ENCODE results near the gene SMG1.
"Not testable (repeated sequence)": the region's sequence is repeated elsewhere in the genome, so short reads cannot be mapped to it uniquely, and the experiment has no call there.

Gene SMG1

DNA sequence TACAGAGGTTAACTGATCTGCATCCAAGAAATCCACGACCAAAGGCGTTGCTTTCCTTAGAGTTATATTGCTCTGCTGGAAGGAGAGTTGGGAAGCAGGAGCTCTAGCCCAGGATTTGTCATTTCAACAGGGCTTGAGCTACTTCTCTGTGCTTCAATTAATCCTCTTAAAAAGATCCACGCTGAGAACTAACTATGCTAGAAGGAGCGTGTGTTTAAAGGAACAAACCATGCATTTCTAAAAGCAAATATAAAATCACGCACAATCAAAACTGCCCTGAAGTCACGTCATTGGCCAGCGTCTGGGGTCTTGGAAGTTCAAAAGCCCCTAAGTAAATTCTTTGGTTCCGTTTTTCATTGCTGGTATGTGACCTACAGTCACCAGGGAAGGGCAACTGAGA, 125.9 kb downstream of the SMG1 start:
- no peak for DNase-seq (ENCODE audit: low spot score)

DNA sequence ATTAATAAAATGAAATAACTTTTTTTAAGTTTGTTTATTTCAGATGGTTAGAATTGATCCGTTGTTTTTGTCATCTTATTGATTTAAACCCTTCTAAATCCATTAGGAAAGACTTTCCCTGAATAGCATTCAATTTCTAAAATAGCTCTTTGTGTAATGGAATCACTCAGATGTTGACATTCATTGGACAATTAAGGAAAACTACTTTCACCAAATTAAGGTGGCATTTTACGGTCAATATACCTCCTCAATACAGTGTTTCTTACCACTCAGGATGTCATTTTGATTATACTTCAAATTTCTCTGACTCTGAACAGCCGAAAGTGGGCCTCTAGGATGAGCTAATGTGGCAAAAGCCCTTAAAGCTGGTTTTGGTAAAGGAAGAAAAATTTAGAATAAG, 126.7 kb downstream of the SMG1 start:
- no peak for DNase-seq (ENCODE audit: low spot score)

DNA sequence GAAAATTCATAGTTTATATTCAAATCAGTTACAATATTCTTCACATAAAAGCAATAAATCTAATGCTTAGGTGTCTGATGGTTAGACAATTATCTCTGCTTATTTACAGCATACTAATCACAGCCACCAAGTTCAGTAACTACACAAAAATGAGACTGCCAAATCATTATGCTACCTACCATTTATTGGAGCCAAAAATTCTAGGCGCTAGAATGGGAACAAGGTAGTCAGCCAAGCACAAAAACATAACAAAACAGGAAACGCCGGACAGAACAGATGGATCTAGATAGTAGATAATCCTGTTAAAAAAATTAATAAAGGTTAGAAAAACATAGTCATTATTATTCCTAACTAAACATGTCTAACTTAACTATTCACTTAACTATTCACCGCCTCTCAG, 128.5 kb downstream of the SMG1 start:
- no peak for DNase-seq (ENCODE audit: low spot score)

DNA sequence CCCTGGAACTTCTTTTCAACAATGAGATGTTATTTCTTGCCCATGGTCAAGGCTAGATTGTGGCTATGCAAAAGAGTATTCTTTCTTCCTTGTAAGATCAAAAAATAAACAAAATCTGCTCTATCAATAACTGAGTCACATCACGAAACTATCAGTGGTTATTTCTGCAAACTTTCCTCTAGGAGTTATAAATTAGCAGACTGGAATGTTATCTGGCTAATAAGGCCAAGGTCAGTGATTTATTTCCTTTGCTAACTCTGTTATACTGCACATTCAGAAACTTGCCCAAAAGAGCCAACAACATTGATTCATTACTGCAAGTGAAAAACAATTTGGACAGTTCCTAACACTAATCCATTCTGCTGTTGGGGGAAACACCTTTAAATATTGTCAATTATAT, 129.8 kb downstream of the SMG1 start:
- no peak for DNase-seq (ENCODE audit: low spot score)

DNA sequence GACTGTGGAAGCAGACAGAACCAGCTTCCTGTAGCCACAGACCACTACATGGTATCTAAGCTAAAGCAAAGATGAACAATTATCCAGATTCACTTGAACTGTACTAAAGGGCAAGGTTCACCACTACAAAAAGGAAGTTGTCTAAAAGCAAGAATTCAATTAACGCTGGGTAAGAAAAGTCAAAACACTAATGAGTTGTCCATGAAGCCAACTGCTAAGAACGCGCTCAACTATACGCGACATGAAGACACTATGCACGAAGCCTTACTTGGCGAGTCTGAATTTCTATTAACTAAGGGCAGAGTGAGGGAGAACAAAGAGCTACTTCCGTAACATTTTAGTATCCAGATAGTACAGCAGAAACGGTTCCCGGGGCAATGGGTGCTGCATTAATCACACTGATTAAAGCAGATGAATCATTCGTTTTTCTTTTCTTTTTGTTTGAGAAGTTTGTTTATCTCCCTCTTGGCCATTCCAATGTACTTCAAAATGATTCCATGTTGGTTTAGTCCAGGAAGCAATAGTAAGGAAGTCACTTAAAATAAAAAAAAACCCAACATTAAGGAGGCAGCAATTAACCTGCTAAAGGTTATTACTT, 133.3 kb downstream of the SMG1 start:
- no peak for DNase-seq (ENCODE audit: low spot score)

DNA sequence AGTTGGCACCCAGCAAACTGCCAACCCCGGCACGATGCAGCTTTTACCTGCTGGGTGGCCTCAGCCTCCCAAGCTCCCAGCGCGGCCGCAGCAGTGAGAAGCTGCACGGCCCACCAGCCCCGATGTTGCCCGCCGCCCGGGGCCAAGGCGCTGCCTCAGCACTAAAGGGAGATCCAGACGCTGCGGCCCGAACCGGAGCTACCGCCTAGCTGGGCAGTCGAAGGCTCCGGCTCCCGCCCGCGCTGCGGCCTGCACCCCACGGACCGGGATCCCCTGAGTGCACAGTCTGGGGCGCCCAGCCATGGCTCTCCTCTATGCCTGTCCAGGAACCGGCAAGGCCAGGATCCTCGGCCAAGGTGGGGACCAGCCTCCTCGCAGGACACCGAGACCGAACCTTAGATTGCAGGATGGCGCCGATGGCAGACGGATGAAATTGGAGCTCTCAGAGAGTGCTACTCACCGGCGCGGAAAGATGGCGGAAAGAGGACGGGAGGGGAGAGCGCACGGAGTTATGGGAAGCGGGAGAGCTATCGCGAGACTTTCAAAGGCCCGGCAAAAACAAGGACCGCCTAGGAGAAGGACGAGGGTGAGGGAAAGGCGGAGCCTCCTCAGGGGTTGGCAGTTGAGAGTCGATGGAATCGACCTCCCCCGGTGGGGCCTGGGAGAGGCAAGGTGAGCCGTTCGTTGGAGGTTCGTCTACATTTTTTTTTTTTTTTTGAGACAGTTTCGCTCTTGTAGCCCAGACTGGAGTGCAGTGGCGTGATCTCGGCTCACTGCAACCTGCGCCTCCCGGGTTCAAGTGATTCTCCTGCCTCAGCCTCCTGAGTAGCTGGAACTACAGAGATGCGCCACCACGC, 136.1 kb downstream of the SMG1 start, which contains the start of gene RPS15A:
RPS15A (minus strand) TSS at position 485 of the 857 bp plus-strand sequence. CDS start 1,221 bp downstream, outside the sequence.
- peak; percentile 96 for DNase-seq (ENCODE audit: low spot score)

DNA sequence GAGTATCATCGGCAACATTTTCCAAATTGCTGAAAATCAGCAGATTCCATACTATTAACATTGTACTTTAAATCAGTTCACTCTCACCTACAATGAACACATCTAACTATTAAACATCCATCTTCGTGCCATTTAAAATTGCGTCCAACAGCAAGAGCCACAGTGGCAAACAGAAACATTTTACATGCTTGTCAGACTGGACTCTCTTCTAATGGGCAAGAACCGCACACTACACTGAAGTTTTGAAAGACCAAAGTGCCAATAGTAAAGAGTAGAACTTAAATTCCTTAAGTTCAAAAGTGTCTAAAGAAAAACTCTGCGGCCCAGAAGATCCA, 136.7 kb downstream of the SMG1 start:
- no peak for DNase-seq (ENCODE audit: low spot score)

DNA sequence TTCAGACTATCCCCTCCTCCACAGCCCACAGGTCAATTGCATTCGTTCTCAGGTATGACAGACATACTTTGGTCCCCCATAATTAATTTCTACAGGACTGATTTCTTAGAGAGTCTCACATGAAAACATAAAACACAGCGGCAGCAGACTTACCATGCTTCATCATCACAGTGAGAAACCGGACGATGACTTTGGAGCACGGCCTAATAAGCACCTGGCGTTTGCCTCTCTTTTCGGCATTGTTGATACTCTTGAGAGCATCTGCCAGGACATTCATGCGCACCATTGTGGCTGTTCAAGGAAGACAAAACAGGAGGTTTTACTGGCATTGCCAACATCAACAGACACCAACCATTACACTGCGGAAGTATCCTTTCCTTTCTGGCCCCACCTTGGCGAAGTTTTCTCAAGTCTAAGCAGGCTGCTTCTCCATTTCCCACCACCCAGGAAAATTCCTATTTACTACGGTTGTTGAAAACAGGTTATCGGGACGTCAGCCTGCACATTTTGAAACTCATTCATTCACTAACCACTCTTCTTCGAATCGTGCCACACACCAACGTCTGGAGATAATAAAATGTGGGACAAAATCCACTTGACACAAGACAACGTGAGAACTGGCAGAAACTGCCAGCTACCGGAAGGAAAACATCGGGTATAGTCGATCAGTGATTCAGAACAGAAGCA, 137.2 kb downstream of the SMG1 start:
- no peak for DNase-seq (ENCODE audit: low spot score)

DNA sequence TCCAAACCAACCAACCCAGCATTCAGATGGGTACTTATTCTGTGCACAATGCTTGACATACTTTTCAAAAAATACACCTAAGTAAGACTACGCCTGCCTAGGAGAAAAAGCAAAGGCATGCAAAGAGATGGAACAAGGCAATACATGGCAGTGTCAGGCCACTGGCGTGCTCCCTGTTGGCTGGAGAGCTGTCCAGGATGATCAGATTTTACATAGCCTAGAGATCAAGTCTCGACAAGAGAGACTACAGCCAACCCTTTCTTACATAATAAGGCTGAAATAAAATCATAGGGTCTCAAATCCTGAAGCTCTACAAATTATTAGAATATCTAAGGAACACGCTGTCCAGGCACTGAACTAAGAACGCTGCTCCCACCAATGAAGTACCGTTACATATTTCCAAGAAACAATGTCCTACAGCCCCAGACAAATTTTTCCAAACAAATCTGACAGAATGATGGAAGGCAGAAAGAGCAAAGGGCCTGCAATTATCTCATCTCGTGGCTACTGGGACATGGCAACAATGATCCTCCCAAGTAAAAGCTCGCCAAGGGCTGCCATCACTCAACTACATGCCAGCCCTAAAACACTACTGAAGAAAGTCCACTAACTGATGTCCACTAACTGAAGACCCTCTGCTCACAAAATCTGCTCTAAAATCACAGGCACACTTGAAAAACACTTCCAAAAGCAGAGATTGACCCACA, 141.1 kb downstream of the SMG1 start:
- DNase-seq (ENCODE audit: low spot score), result no peak

DNA sequence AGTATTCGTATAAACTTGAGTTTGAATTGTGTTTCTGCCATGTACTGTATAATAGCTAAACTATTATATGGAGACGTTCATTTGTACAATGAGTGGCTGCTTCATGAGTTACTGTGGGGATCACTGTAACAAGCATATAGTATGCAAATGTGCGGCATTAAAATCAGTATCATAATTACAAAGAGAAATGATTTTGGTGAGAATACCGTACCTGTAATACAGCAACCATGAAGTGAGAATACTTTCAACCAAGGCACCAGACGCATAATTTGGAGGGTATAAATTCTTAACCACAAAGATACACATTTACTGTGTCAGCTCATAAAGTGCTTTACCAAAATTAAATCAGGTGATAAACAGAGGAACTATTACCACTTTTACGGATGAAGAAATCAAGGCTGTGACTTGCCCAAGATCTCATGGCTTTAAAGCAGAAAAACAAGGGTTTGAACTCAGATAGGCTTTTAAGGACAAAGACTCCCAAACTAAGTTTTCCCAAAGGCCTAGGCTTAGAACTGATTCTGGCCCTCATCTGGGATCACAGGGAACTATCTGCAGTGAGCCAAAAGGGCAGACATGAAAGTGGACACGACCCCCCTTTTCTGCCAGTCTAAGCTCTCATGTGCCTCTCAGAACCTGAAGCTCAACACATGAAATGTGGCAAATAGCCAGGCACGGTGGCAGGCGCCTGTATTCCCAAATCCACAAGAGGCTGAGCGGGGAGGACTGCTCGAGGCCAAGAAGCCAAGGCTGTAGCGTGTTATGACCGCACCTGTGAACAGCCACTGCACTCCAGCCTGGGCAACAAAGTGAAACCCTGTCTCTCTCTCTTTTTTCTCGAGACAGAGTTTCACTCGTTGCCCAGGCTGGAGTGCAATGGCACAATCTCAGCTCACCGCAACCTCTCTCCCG, 142.5 kb downstream of the SMG1 start:
- DNase-seq (ENCODE audit: low spot score), result no peak

DNA sequence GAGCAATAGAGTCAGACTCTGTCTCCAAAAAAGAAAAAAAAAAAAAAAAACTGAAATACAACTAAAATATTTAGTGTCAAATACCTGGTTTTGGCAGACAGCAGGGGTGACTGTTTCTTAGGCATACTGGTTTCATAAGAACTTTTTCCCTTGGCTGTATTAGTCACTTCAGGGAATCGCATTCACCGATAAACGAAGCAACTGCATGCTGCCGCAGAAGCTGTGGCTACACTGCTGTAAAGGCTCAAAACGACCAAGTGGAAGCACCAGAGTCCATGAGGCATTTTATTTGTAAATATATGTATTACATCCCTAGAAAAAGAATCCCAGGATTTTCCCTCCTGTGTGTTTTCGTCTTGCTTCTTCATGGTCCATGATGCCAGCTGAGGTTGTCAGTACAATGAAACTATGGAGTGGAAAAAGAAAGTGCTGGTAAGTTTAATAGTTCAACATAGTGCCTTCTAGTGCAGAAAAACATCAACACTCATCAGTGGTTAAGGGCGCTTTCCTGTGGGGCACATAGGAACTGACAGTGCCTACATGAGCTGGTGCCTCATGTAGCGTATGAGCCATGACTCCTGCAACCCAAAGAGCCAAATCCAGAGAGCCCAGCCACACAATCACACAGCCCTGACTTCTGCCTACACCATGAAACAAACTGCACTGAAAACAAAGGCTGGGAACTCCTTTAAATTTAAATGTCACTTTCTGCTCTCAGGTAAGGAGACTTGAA, 143.3 kb downstream of the SMG1 start:
- DNase-seq (ENCODE audit: low spot score), result peak; percentile 30

DNA sequence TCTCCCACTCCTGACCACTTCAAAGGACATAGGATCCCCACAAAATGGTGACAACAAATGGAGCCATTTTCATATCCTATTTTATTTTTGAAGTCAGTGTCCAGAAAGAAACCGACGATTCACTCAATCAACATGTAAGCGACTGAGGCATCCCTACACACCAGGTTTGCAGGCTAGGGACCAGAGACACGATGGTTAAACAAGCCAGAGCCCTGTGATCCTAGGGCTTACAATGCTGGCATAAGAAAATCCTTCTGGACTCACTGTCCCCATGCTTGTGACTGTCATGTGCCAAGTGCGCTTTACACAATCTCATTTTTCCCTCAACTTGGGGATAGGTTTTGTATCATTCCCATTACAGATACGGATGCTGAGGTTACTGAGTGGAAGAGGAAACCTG, 145.0 kb downstream of the SMG1 start:
- not testable (repeated sequence) for DNase-seq (ENCODE audit: low spot score)

DNA sequence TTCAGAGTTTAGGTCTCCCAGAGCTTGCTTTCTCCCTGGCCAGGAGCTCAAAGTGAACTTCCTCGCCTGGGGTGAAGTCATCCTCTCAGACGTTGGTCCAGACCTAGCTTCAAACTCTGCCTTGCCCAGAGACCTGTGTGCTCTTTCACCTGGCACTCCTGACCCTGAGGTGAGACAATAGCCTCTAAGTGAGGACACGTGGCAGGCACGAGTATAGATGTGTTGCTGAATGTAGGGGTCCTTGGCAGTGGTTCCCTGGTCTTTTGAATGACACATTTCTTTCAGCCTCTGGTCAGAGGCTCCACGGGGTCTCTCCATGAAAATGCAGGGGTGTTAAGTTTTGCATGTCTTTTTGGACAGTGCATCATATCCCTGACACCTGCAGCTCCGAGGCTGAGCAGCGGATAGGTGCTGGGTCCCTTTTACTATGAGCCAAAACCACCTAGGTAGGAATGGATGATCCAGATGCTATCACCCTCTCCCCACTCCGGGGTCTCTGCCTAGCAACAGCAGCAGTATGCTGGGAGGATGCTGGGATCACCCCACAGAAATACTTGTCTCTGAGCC, 145.7 kb downstream of the SMG1 start:
- not testable (repeated sequence) for DNase-seq (ENCODE audit: low spot score)

DNA sequence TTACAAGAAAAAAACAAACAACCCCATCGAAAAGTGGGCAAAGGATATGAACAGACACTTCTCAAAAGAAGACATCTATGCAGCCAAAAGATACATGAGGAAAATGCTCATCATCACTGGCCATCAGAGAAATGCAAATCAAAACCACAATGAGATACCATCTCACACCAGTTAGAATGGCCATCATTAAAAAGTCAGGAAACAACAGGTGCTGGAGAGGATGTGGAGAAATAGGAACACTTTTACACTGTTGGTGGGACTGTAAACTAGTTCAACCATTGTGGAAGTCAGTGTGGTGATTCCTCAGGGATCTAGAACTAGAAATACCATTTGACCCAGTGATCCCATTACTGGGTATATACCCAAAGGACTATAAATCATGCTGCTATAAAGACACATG, 148.5 kb downstream of the SMG1 start:
- not testable (repeated sequence) for DNase-seq (ENCODE audit: low spot score)

DNA sequence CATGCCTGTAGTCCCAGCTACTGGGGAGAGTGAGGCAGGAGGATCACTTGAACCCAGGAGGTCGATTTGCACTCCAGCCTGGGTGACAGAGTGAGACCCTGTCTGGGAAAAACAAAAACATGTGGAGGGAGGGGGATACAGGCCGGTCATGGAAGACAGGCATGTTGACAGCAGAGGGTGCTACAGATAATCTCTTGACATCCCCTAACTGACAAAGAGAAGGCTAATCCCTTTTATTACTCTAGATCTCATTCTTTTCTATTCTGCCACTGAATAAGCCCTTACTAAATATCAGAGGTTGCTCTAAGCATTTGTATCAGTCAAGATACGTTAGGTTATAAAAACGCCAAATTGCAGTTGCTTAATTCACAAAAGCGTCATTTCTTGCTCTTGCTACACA, 149.9 kb downstream of the SMG1 start:
- not testable (repeated sequence) for DNase-seq (ENCODE audit: low spot score)

DNA sequence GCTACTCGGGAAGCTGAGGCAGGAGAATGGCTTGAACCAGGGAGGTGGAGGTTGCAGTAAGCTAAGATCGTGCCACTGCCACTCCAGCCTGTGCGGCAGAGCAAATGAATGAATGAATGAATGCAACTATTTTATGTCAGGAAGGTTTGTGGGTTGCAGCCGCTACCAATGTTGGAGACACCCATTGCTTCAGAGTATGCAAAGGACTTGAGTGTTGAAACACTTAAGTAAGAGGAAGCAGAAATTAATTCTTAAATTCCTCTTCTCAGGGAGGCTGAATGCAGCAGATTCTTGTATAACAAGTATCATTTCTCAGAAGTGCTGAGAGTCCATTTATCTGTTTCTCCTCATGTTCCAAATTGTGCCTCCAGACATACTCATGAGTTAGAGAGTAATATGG, 151.6 kb downstream of the SMG1 start:
- DNase-seq (ENCODE audit: low spot score), result not testable (repeated sequence)

DNA sequence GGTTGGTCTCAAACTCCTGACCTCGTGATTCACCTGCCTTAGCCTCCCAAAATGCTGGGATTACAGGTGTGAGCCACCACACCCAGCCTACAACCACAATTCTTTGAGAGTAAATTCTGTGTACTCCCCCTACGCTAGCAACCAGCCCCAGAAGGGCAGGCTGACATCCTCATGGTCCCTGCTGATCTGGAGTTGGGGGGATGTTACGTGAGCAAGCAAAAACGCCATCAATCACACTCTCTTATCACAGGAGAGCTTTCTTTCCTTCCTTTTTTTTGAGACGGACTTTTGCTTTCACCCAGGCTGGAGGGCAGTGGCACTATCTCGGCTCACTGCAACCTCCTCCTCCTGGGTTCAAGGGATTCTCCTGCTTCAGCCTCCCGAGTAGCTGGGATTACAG, 154.0 kb downstream of the SMG1 start:
- DNase-seq (ENCODE audit: low spot score), result not testable (repeated sequence)

DNA sequence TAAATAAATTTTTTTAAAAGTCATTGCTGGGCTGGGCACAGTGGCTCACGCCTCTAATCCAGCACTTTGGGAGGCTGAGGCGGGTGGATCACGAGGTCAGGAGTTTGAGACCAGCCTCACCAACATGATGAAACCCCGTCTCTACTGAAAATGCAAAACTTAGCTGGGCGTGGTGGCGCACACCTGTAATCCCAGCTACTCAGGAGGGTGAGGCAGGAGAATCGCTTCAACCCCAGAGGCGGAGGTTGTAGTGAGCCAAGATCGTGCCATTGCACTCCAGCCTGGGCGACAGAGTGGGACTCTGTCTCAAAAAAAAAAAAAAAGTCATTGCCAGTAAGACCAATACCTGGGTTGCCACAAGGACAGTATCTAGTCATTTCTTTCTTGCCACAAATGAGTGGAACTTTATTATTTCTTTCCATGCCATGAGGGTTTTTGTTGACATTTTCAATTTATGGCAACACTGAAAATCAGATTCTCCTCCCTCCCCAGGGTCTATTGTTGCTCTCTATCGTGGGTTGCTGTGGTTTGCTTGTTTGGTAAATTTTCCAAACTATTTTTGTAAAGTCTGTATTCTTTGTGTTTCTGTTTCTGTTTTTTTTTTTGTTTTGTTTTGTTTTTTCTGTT, 155.8 kb downstream of the SMG1 start:
- DNase-seq (ENCODE audit: low spot score), result peak; percentile 61

DNA sequence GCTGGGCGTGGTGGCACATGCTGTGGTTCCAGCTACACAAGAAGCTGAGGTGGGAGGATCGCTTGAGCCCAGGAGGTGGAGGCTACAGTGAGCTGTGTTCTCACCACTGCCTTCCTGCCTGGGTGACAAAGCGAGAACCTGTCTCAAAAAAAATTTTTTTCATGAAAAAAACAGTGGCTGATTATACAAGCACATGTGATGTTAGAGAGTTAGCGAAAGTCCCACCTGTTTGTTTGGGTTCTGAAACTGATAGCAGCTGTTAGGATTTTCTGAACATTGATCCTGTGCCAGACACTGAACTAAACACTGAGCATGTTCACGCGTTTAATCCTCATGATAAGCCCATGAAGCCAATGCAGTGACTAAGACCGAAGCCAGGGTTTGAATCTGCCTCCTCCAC, 159.0 kb downstream of the SMG1 start:
- DNase-seq (ENCODE audit: low spot score), result peak; percentile 58

DNA sequence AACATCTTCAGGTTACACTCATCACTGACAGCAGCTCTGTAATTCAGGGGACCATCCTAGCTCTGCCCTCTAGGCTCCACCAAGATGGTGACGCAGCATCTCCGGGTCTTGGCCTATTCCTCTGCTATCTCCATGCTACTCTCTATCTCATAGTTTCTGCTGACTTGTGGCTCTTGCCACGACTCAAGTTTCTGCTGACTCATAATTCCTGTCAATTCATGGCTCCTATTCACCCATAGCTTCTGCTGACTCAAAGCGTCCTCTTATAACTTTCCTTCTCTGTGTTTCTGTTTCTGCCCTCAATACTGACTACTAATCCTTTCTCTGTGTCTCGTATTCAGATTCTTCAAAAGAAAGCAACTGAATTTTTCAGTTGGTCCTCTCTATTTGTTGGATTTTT, 163.5 kb downstream of the SMG1 start:
- DNase-seq (ENCODE audit: low spot score), result peak; percentile 84

Data from activated CD4-positive, alpha-beta T cell treated with anti-CD3 and anti-CD28 coated beads, Interleukin-2, Interleukin-4, amounts not matched to agents 100 ng/mL and 50 ng/mL, durations not matched to agents 16 hours and 8 hours (primary cell).